Measurements from ENCODE around the gene SPON1.

- TF ChIP-seq CTCF (IDR thresholded peaks at IDR 0.05) (no peak), ZFX (IDR thresholded peaks at IDR 0.05; ENCODE audit: borderline replicate concordance) (no peak)
These were observed 140.2 kb downstream of the SPON1 start for GRCh38 chr11:14102766-14103165.
